NCI-H128 (cell line): ENCODE results near the gene XRCC4.

Source experiments
- DNase-seq: peaks from one replicate; lab custom pipeline; 2025; ENCODE audit not compliant: unreplicated experiment; lab: John Stamatoyannopoulos, UW

The XRCC4 gene

GRCh38 chr5:83375049-83375745, 297.9 kb downstream of the XRCC4 start:
- DNase-seq = no peak

GRCh38 chr5:83376461-83376860, 299.1 kb downstream of the XRCC4 start:
- no peak for DNase-seq

- no peak for DNase-seq
Observed at GRCh38 chr5:83377131-83377865, 300.0 kb downstream of the XRCC4 start.

GRCh38 chr5:83378624-83379289, 301.4 kb downstream of the XRCC4 start:
- DNase-seq = no peak

- no peak for DNase-seq
Observed at GRCh38 chr5:83385812-83386211, 308.5 kb downstream of the XRCC4 start.

GRCh38 chr5:83387041-83387440, 309.7 kb downstream of the XRCC4 start:
- no peak for DNase-seq

- DNase-seq = no peak
Observed at GRCh38 chr5:83388608-83389007, 311.3 kb downstream of the XRCC4 start.

GRCh38 chr5:83392766-83393503, 315.6 kb downstream of the XRCC4 start:
- DNase-seq = no peak

- no peak for DNase-seq
Observed at GRCh38 chr5:83393504-83393866, 316.1 kb downstream of the XRCC4 start.

GRCh38 chr5:83394190-83394589, 316.8 kb downstream of the XRCC4 start:
- no peak for DNase-seq

GRCh38 chr5:83396662-83397061, 319.3 kb downstream of the XRCC4 start:
- DNase-seq = no peak

- no peak for DNase-seq
Observed at GRCh38 chr5:83397658-83398057, 320.3 kb downstream of the XRCC4 start.

- DNase-seq = no peak
Observed at GRCh38 chr5:83400241-83400640, 322.9 kb downstream of the XRCC4 start.

- no peak for DNase-seq
Observed at GRCh38 chr5:83400701-83401100, 323.4 kb downstream of the XRCC4 start.

- no peak for DNase-seq
Observed at GRCh38 chr5:83401122-83401731, 323.9 kb downstream of the XRCC4 start.

GRCh38 chr5:83401775-83402174, 324.4 kb downstream of the XRCC4 start:
- no peak for DNase-seq
